Measurements from ENCODE around the gene SUCO.

- TF ChIP-seq POLR2A (IDR thresholded peaks at IDR 0.05), result no peak
- TF ChIP-seq, protein P1, sequence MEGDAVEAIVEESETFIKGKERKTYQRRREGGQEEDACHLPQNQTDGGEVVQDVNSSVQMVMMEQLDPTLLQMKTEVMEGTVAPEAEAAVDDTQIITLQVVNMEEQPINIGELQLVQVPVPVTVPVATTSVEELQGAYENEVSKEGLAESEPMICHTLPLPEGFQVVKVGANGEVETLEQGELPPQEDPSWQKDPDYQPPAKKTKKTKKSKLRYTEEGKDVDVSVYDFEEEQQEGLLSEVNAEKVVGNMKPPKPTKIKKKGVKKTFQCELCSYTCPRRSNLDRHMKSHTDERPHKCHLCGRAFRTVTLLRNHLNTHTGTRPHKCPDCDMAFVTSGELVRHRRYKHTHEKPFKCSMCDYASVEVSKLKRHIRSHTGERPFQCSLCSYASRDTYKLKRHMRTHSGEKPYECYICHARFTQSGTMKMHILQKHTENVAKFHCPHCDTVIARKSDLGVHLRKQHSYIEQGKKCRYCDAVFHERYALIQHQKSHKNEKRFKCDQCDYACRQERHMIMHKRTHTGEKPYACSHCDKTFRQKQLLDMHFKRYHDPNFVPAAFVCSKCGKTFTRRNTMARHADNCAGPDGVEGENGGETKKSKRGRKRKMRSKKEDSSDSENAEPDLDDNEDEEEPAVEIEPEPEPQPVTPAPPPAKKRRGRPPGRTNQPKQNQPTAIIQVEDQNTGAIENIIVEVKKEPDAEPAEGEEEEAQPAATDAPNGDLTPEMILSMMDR (IDR thresholded peaks at IDR 0.05 in 4 of 5, conservative IDR thresholded peaks at IDR 0.05 in 1 of 5), result no peak
Measured at GRCh38 chr1:172549621-172550280, 16.8 kb downstream of the SUCO start.

Measured in gastrocnemius medialis (tissue), 4 donors.